Activated T-helper 1 cell treated with anti-CD3 and anti-CD28 coated beads, Interleukin-12 subunit alpha, Interleukin-12 subunit beta, Interleukin-2, Interleukin-4 antibody, amounts not matched to agents 30 ng/mL and 10 ng/mL and 1 ng/mL, durations not matched to agents 14 hours and 24 hours and 36 hours (primary cell): ENCODE measurements around the gene COL23A1. TPM values are rescaled to one million over a fixed set of nuclear protein-coding genes. Genes with fewer than 3 reads are reported as not detected.
"Not testable (repeated sequence)": the region's sequence is repeated elsewhere in the genome, so short reads cannot be mapped to it uniquely, and the experiment has no call there.

Experiments
- DNase-seq: peaks from one replicate; pipeline ENCODE4 v3.0.0; 2021; ENCODE audit warnings: low spot score
- H3K27ac Mint-ChIP-seq: one replicate; pipeline ENCODE4 v1.8.0; 2021; ENCODE audit warnings: mild to moderate bottlenecking, mixed read lengths
- H3K27me3 Mint-ChIP-seq: one replicate; pipeline ENCODE4 v1.8.0; 2022; ENCODE audit warnings: mild to moderate bottlenecking, moderate library complexity, mixed read lengths; ENCODE audit not compliant: insufficient read depth
- H3K36me3 Mint-ChIP-seq: one replicate; pipeline ENCODE4 v1.8.0; 2021; ENCODE audit warnings: low read depth, mixed read lengths
- H3K4me1 Mint-ChIP-seq: one replicate; pipeline ENCODE4 v1.8.0; 2021; ENCODE audit warnings: low read depth, mixed read lengths
- H3K4me3 Mint-ChIP-seq: one replicate; pipeline ENCODE4 v1.8.0; 2021; ENCODE audit warnings: mild to moderate bottlenecking, moderate library complexity, mixed read lengths
- H3K9me3 Mint-ChIP-seq: one replicate; pipeline ENCODE4 v1.8.0; 2021; ENCODE audit warnings: mixed read lengths
- intact Hi-C: fragments of 100-400 bp; cut with micrococcal nuclease; formaldehyde crosslinking; loops from one replicate; pipeline ENCODE4 v1.15.1; 2024
- total RNA-seq: library from RNA; stranded (reverse); gene quantifications from 2 replicates; pipeline ENCODE4 v1.2.3, GENCODE V29; 2022

The COL23A1 gene
- total RNA-seq, 1 donor from 2014 or later = not detected

DNA sequence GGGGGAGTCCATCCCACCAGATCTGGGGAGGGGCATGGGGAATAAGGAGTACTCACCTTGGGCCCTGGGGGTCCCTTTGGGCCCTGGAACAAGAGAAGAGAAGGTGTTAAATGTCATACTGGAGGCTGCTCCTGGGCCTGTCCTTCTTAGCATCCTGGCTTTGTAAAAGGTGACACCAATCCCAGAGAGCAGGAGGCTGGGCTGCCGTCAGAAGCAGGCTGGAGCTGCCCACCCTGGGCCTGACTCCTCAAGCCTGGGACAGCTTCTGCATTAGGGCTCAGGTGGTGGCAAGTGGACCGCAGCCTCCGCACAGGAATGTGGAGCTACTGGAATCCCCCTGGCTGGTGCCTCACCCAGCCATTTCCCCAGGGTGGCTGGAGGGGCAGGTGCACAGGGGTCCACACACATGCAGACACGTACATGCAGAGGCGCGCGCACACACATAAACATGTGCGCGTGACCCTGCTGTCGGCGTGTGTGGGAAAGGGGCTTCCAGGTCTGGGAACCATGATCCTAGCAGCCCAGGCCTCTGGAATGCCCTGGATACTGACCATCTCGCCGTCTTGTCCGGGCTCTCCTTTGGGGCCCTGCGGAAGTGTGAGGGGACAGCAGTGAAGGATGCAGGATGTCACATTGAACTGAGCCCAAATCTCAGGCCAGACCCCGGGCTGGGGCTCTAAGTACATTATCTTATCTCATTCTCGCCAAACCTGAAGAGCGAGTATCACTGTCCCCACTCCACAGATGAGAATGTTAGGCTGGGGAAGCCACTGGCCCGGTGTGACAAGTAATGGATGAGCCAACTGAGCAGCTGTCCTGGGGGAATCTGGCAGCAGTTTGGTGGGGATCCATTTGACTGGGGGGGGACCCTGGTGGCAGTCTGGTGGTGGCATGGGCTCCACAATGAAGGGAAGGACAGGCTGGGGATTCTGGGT lies 328.3 kb downstream of the COL23A1 start:
- DNase-seq = no peak
- Mint-ChIP-seq H3K4me3 (no peak overlapping the region), H3K36me3 (no peaks in the 10 kb centered on the region), H3K9me3 (no peaks in the 10 kb centered on the region), H3K27ac (no peak overlapping the region), H3K27me3 (peaks cover 4% of the 10 kb centered on the region), H3K4me1 (no peaks in the 10 kb centered on the region)
- intact Hi-C loops = no loop called here

DNA sequence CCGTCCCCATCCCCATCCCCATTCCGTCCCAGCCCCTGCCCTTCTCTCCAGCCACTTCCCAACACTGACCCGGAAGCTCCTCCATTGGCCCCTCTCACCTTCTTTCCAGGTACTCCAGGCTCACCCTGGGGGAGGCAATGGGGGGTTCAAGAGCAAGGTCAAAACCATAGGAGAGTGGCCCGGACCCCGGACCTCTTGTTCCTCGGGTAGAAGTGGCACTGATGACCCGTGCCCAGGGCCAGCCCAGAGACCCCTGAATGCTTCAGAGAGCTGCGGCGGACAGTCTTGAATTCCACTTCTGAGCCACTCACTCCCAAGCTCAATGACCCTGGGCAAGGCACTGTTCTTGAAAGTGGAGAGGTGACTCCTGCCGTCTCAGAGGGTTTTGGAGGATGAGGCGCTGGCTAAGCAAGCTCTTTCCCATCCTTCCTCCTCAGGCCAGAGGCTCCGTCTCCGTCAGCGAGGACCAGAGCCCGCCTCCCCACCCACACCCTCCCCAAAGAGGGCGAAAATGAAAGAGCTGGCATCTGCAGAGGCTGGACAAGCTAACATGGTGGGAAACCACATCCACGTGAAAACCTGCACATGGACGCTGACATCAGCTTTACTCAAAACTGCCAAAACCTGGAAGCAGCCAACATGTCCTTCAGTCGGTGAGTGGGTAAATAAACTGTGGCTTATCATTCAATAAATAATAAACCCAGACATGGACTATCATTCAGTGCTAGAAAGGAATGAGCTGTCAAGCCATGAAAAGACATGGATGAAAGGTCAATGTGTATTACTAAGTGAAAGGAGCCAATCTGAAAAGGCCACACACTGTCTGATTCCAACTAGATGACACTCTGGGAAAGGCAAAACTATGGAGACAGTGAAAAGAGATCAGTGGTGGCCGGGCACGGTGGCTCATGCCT lies 330.3 kb downstream of the COL23A1 start:
- H3K27ac Mint-ChIP-seq = no peak overlapping the region
- no peaks in the 10 kb centered on the region for H3K36me3 Mint-ChIP-seq
- no peaks in the 10 kb centered on the region for H3K4me1 Mint-ChIP-seq
- peaks cover 3% of the 10 kb centered on the region for H3K27me3 Mint-ChIP-seq
- H3K9me3 Mint-ChIP-seq = no peaks in the 10 kb centered on the region
- intact Hi-C loops = no loop called here
- no peak for DNase-seq
- no peak overlapping the region for H3K4me3 Mint-ChIP-seq

DNA sequence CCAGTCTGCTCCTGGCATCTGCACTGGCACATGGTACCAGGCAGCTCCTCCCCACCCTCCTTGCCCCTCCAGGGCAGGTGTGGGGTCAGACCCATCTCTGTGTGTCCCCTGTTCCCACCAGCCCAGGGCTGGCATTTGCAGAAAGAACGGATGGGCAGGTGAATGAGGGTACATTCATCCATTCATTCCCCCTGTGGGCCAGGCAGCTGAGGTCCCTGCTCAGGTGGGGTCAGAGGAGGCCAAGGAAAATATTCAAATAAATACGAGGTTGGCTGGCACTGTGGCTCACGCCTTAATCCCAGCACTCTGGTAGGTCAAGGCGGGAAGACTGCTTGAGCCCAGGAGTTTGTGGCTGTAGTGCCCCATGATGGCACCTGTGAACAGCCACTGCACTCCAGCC lies 332.5 kb downstream of the COL23A1 start:
- H3K27ac Mint-ChIP-seq = no peak overlapping the region
- H3K4me3 Mint-ChIP-seq = no peak overlapping the region
- no peaks in the 10 kb centered on the region for H3K36me3 Mint-ChIP-seq
- intact Hi-C loops = no loop called here
- no peaks in the 10 kb centered on the region for H3K4me1 Mint-ChIP-seq
- no peaks in the 10 kb centered on the region for H3K9me3 Mint-ChIP-seq
- no peaks in the 10 kb centered on the region for H3K27me3 Mint-ChIP-seq
- no peak for DNase-seq

DNA sequence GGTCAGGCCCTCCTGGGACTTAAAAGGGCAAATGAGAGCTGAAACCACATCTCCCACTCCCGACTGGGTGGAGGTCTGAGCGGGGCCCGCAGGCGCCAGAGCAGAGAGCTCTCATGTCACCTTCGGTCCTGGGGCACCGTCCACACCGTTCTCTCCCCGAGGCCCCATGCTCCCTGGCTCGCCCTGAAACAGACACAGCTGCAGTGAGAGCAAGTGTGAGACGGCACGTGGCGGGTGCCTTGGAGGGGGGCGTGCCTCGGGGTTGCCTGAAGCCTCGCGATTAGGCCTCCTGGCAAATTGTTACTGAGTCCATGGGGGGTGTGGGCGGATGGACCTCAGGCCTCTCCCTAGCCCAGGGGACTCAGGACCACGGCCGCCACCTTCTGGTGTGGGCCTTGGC lies 333.4 kb downstream of the COL23A1 start:
- no peak overlapping the region for H3K27ac Mint-ChIP-seq
- no peak overlapping the region for H3K4me3 Mint-ChIP-seq
- intact Hi-C loops = no loop called here
- DNase-seq = no peak
- H3K4me1 Mint-ChIP-seq = no peaks in the 10 kb centered on the region
- H3K36me3 Mint-ChIP-seq = no peaks in the 10 kb centered on the region
- H3K9me3 Mint-ChIP-seq = no peaks in the 10 kb centered on the region
- no peaks in the 10 kb centered on the region for H3K27me3 Mint-ChIP-seq

DNA sequence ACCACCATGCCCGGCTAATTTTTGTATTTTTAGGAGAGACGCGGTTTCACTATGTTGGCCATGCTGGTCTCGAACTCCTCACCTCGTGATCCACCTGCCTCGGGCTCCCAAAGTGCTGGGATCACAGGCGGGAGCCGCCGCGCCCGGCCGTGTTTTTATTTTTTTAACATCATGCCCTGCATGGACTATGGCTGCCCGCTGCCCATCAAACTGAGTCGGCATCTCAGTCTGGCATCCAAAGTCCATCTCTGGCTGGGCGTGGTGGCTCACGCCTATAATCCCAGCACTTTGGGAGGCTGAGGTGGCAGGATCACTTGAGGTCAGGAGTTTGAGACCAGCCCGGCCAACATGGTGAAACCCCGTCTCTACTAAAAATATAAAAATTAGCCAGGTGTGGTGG lies 336.6 kb downstream of the COL23A1 start:
- DNase-seq, H3K36me3 Mint-ChIP-seq, H3K27ac Mint-ChIP-seq, intact Hi-C loops, H3K4me1 Mint-ChIP-seq, H3K9me3 Mint-ChIP-seq, H3K4me3 Mint-ChIP-seq, H3K27me3 Mint-ChIP-seq: not testable (repeated sequence)

DNA sequence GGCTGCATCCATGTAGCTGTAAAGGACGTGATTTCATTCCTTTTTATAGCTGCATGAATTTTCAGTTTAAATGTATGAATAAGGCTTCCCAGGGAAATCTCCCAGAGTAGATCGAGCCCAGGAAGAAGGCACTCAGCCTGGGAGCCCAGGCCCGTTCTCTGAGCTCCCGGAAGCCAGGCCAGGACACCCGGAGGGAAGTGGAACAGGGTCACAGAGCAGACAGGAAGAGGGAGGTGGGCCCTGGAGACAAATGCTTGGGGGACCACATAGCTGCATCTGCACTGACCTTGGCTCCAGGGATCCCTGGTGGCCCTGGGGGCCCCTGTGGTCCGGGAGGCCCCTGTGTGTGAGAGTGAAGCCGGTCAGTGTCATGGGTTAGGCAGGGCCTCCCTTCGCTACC lies 337.9 kb downstream of the COL23A1 start:
- no peaks in the 10 kb centered on the region for H3K9me3 Mint-ChIP-seq
- DNase-seq = no peak
- H3K4me1 Mint-ChIP-seq = peaks cover 6% of the 10 kb centered on the region
- no peak overlapping the region for H3K27ac Mint-ChIP-seq
- intact Hi-C loops = no loop called here
- no peaks in the 10 kb centered on the region for H3K36me3 Mint-ChIP-seq
- no peak overlapping the region for H3K4me3 Mint-ChIP-seq
- H3K27me3 Mint-ChIP-seq = no peaks in the 10 kb centered on the region

DNA sequence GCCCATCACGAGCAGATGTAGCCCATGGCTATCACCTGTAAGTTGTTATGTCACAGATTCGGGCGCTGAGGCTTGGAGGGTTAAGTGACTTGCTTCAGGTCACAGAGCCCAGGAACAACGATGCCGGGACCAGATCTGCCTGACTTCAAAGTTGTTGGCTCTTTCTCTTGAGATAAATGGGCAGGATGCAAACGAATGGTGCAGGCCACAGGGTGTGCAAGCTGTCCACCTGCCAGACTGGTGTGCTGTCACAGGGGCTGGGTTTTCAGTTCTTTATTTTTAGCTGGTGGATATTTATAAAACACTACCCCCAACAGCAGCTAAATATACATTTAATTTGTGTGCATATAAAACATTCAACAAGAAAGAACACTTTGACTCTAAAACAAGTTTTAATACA lies 339.9 kb downstream of the COL23A1 start:
- no peak overlapping the region for H3K4me3 Mint-ChIP-seq
- no peaks in the 10 kb centered on the region for H3K36me3 Mint-ChIP-seq
- H3K27me3 Mint-ChIP-seq = no peaks in the 10 kb centered on the region
- intact Hi-C loops = no loop called here
- DNase-seq = no peak
- H3K4me1 Mint-ChIP-seq = peaks cover 6% of the 10 kb centered on the region
- H3K27ac Mint-ChIP-seq = no peak overlapping the region
- no peaks in the 10 kb centered on the region for H3K9me3 Mint-ChIP-seq

DNA sequence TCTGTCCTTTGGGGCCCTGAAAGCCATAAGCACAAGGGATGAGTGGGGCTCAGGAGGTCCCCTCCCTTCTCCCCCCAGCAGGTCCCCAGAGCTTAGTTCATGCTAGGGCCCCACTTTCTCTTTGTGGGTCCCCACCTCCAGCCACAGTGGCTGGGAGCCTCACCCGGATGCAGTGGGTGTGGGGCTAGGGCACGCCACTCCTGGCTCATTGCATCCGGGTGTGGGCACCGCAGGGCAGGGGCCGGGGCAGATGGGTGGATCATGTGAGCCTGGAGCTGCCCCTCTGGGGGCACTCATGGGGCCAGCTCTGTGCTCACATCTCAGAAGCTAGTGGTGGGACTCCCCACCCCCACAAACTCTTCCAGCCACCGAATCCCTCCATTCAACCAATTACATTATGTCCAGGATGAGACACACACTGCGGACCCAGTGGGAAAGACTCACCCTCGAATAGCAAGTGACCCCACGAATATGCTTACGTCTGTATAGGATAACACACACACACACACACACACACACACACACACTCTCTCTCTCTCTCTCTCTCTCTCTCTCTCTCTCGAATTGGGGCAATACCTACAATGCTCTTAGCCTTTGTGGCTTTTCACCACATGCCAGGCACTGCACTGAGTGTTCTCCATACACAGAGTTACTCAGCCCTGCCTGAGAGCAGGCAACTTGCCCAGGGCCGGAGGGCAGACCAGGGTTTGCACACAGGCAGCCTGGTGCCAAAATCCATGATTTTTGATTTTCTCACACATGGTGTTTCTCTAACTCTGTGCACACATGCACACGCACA lies 340.8 kb downstream of the COL23A1 start:
- H3K27ac Mint-ChIP-seq = peak overlapping the region; percentile 32
- no peak overlapping the region for H3K4me3 Mint-ChIP-seq
- intact Hi-C loops = no loop called here
- H3K9me3 Mint-ChIP-seq = no peaks in the 10 kb centered on the region
- no peaks in the 10 kb centered on the region for H3K36me3 Mint-ChIP-seq
- H3K4me1 Mint-ChIP-seq = peaks cover 6% of the 10 kb centered on the region
- no peaks in the 10 kb centered on the region for H3K27me3 Mint-ChIP-seq
- no peak for DNase-seq

DNA sequence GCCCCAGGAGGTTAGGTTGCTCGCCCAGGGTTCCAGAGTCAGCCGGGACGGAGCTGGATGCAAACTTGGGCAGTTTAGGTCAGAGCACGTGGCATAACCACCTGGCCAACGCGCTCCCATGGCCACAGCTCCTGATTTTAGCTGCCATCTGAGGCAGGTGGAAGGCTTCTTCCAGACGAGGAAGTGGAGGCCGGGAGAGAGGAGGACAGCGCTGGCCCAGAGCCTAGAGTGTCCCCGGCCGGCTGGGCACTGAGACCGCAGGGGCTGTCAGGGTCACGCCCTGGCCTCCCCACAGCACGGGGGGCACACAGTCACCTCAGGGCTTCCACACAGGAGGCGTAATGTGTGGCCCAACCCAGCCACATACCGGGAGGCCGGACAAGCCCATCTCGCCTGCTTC lies 341.4 kb downstream of the COL23A1 start:
- DNase-seq = no peak
- Mint-ChIP-seq H3K4me3 (no peak overlapping the region), H3K4me1 (peaks cover 6% of the 10 kb centered on the region), H3K27me3 (no peaks in the 10 kb centered on the region), H3K36me3 (no peaks in the 10 kb centered on the region), H3K27ac (no peak overlapping the region), H3K9me3 (no peaks in the 10 kb centered on the region)
- intact Hi-C loops = no loop called here

DNA sequence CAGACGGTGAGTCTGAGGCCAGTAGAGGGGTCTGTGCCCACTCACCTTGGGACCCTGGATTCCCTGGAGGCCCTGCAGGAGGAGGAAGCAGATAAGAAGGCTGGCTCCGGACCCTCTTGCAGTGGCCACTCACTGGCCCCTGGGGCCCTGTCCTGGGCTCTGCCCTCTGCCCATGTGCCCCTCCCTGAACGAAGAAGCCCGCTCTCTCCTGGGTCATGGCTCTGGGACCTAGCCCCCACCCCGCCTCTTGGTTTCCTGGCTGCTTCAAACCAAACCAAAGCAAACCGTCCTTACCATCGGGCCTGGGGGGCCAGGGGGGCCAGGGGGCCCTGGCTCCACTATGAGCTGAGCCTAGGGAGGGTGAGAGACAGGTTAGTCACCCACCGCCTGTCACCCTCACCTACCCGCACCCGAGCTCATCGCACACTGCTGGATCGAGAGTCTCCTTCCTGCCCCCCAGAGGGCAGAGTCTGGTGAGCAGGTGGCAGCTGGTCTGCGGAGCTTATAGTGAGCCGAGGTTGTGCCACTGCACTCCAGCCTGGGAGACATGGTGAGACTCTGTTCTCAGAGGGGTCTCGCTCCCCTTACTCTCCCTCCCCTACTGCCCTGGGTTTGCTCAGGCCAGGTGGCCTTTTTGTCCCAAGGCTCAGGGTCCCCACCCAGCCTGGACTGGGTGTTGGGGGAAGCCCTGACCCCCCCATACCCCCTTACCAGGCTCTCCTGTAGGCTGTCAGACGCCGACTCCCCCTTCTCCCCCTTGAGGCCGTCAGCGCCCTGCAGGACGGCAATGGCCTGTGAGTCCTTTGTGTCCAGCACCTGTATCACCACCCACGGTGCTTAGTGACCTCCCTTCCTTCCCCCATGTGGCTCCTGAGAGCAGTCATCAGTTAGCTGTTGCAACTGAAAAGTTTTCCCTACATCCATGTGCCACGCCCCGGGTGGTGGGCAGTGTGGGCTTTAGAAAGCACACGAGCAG lies 342.4 kb downstream of the COL23A1 start:
- no peaks in the 10 kb centered on the region for H3K27me3 Mint-ChIP-seq
- H3K27ac Mint-ChIP-seq = no peak overlapping the region
- H3K36me3 Mint-ChIP-seq = no peaks in the 10 kb centered on the region
- no peaks in the 10 kb centered on the region for H3K9me3 Mint-ChIP-seq
- intact Hi-C loops = no loop called here
- no peak for DNase-seq
- H3K4me3 Mint-ChIP-seq = no peak overlapping the region
- H3K4me1 Mint-ChIP-seq = peaks cover 6% of the 10 kb centered on the region

DNA sequence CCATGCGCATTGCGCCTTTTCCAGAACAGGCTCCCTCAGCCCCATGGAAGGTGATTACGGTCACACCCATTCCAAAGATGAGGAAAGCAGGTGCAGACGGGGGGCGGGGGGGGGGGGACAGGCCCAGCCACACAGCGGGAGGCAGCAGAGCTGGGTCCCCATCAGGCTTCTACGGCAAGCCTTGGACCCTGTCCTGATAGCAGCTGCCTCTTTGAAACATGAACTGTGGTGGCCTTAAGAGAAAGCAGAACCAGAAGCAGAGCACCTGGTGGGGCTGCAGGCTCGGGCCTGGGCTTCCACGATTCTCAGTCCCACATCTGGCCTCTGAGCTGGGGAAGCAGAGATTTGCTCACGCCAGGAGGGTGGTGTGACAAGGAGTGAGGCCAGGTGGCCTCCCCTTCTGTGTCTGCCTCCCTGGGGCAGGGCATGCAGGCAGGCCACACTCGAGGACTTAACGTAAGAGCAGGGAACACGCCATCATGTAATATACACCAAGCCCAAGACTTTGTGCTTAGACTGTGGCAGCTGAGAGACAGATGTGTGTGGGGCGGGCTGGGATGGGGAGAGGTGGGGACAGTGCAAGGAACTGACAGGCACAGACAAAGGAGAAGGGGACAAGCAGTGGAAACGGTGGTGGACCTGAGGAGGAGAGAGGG lies 343.4 kb downstream of the COL23A1 start:
- Mint-ChIP-seq H3K4me1 (peaks cover 12% of the 10 kb centered on the region), H3K36me3 (no peaks in the 10 kb centered on the region), H3K27me3 (no peaks in the 10 kb centered on the region), H3K27ac (no peak overlapping the region), H3K9me3 (no peaks in the 10 kb centered on the region), H3K4me3 (no peak overlapping the region)
- DNase-seq = no peak
- intact Hi-C loops = no loop called here
